Liver (tissue), 9 donors: ENCODE data around the gene RNU6-9. TPM values are rescaled to one million over a fixed set of nuclear protein-coding genes. Genes with fewer than 3 reads are reported as not detected.

Source experiments
- DNase-seq: peaks from one replicate; pipeline ENCODE4 v3.0.0-alpha.2; 2017; ENCODE audit warnings: low spot score
- H3K27ac ChIP-seq, 2 donors: one replicate each; pipeline ENCODE4 v1.7.0; 2013; ENCODE audit warnings: inconsistent platforms in 2 of 2, low read length in 2 of 2, control low read depth in 1 of 2, low read depth in 1 of 2, mild to moderate bottlenecking in 1 of 2
- H3K27me3 ChIP-seq, 4 donors: one replicate each; pipeline versions ENCODE4 v1.6.1 to v1.7.0; 2013; ENCODE audit warnings: low read length in 3 of 4, inconsistent platforms in 1 of 4, mild to moderate bottlenecking in 1 of 4, moderate library complexity in 1 of 4; ENCODE audit not compliant: control insufficient read depth in 4 of 4, insufficient read depth in 4 of 4
- H3K36me3 ChIP-seq, 4 donors: one replicate each; pipeline versions ENCODE4 v1.6.1 to v1.7.0; 2013; ENCODE audit warnings: low read length in 3 of 4, mild to moderate bottlenecking in 3 of 4, low read depth in 1 of 4, moderate library complexity in 1 of 4; ENCODE audit not compliant: control insufficient read depth in 4 of 4, insufficient read depth in 3 of 4
- H3K4me1 ChIP-seq, 4 donors: one replicate each; pipeline versions ENCODE4 v1.6.1 to v1.7.0; 2013; ENCODE audit warnings: low read length in 3 of 4, mild to moderate bottlenecking in 3 of 4, moderate library complexity in 1 of 4; ENCODE audit not compliant: control insufficient read depth in 4 of 4, insufficient read depth in 4 of 4
- H3K4me3 ChIP-seq, 3 donors: one replicate each; pipeline versions ENCODE4 v1.6.1 to v1.7.0; 2013; ENCODE audit warnings: low read length in 3 of 3, control low read depth in 1 of 3, low read depth in 1 of 3, mild to moderate bottlenecking in 1 of 3
- H3K9ac ChIP-seq, 2 donors: one replicate each; pipeline ENCODE4 v1.7.0; 2013; ENCODE audit warnings: low read length in 2 of 2, mild to moderate bottlenecking in 2 of 2, moderate library complexity in 2 of 2, control low read depth in 1 of 2, low read depth in 1 of 2
- H3K9me3 ChIP-seq, 4 donors: one replicate each; pipeline versions ENCODE4 v1.6.1 to v1.7.0; 2013; ENCODE audit warnings: low read length in 3 of 4; ENCODE audit not compliant: control insufficient read depth in 4 of 4
- EGR1 ChIP-seq, 2 donors: IDR thresholded peaks; 2 replicates each; pipeline ENCODE4 v1.6.1; 2016 to 2018; ENCODE audit warnings: antibody characterized with exemption in 2 of 2, low read depth in 2 of 2
- FOXA1 ChIP-seq: IDR thresholded peaks from 2 replicates; pipeline ENCODE4 v1.6.1; 2016; ENCODE audit warnings: antibody characterized with exemption
- GABPA ChIP-seq, 2 donors: IDR thresholded peaks in 1 of 2; conservative IDR thresholded peaks in 1 of 2; 2 replicates each; pipeline ENCODE4 v1.6.1; 2016; ENCODE audit warnings: antibody characterized with exemption in 2 of 2, mild to moderate bottlenecking in 1 of 2, moderate library complexity in 1 of 2
- HNF4A ChIP-seq, 2 donors: conservative IDR thresholded peaks; 2 replicates each; pipeline ENCODE4 v1.6.1; 2016; ENCODE audit warnings: antibody characterized with exemption in 2 of 2, mild to moderate bottlenecking in 2 of 2
- JUND ChIP-seq, 2 donors: IDR thresholded peaks; 2 replicates each; pipeline ENCODE4 v1.6.1; 2016; ENCODE audit warnings: antibody characterized with exemption in 2 of 2
- MAX ChIP-seq: IDR thresholded peaks from 2 replicates; pipeline ENCODE4 v1.6.1; 2016; ENCODE audit warnings: antibody characterized with exemption
- NR2F2 ChIP-seq: IDR thresholded peaks from 2 replicates; pipeline ENCODE4 v1.6.1; 2016; ENCODE audit warnings: antibody characterized with exemption
- REST ChIP-seq: IDR thresholded peaks from 2 replicates; pipeline ENCODE4 v1.6.1; 2016; ENCODE audit warnings: antibody characterized with exemption, mild to moderate bottlenecking
- RXRA ChIP-seq, 2 donors: IDR thresholded peaks; 2 replicates each; pipeline ENCODE4 v1.6.1; 2017 to 2018; ENCODE audit warnings: antibody characterized with exemption in 2 of 2, mild to moderate bottlenecking in 1 of 2
- TAF1 ChIP-seq: conservative IDR thresholded peaks from 2 replicates; pipeline ENCODE4 v1.6.1; 2016; ENCODE audit warnings: antibody characterized with exemption, mild to moderate bottlenecking
- YY1 ChIP-seq: IDR thresholded peaks from 2 replicates; pipeline ENCODE4 v1.6.1; 2016; ENCODE audit warnings: antibody characterized with exemption, mild to moderate bottlenecking
- WGBS: extraction: QIAGEN DNeasy Blood & Tissue Kit; methylation state at CpG from one replicate; pipeline ENCODE4 v1.1.7; 2013; 5-methylcytosine and 5-hydroxymethylcytosine counted together
- polyA plus RNA-seq, 2 donors: library from polyadenylated mRNA; stranded (reverse) in 1 of 2; unstranded in 1 of 2; fragments of 200-250 nt in 1 of 2; fragments of >200 nt in 1 of 2; fragmentation: Nextera tagmentation in 1 of 2; extraction: Ambion mirVana in 1 of 2; gene quantifications; one replicate each; pipeline versions ENCODE4 v1.2.1 to v1.2.3, GENCODE V29; 2013 to 2015
- total RNA-seq, 2 donors: library from RNA; depleted of rRNA; stranded (reverse); fragments of >200 nt; gene quantifications; one replicate each; pipeline ENCODE4 v1.2.3, GENCODE V29; 2014
- TF ChIP-seq, protein P1 (sequence below): IDR thresholded peaks from 2 replicates; pipeline ENCODE4 v1.6.1; 2016; ENCODE audit warnings: antibody characterized with exemption
- TF ChIP-seq, protein P2 (sequence below): fragments of 150-350 bp; IDR thresholded peaks from 2 replicates; pipeline ENCODE4 v1.5.1; 2017; ENCODE audit warnings: improper control_type of control experiment, low read depth, low read length; ENCODE audit not compliant: missing input control
- donor health status: healthy.
- donor health status: healthy.
- donor health status: healthy.
- donor health status: healthy.
- donor health status: healthy.

The RNU6-9 gene
- total and polyA plus RNA-seq, 4 donors = not detected

DNA sequence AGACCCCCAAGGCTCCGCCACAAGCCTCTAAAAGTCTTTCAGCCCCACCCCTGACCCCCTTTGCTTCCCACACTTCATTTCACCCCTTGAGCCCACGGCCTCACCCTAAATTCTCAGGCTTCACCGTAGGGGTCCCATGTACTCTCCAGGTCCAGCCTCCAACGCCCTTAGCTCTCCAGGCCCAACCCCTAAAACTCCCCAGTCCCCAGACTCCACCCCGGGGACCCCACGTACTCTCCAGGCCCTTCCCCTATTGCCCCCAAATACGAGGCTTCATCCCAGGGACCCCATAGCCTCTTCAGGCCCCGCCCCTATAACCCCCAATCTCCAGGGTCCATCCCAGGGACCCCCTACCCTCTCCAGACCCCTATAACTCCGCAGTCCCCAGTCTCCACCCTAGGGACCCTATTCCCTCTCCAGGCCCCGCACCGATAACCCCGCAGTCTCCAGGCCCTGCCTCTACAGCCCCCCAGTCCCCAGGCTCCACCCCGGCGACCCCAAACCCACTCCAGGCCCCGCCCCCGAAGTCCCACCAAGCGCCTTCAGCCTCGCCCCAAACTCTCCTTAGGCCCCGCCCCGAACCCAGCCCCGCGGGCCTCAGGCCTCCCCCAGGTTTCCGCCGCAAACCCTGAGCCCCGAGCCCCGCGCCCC, 916 bp upstream of the RNU6-9 start:
- TF ChIP-seq HNF4A (conservative IDR thresholded peaks at IDR 0.05) (no peak), EGR1 (IDR thresholded peaks at IDR 0.05; ENCODE audit: low read depth in 2 of 2) (no peak), JUND (IDR thresholded peaks at IDR 0.05) (no peak), REST (no peak), NR2F2 (no peak), FOXA1 (no peak), MAX (no peak)
- TF ChIP-seq, protein P1, sequence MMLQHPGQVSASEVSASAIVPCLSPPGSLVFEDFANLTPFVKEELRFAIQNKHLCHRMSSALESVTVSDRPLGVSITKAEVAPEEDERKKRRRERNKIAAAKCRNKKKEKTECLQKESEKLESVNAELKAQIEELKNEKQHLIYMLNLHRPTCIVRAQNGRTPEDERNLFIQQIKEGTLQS = no peak
- DNase-seq = no peak
- peak overlapping the region; percentile 57 to 91 (median 74) for H3K4me3 ChIP-seq
- peaks cover 0 to 22% (median 7%) of the 10 kb centered on the region in 4 donors for H3K36me3 ChIP-seq
- peaks cover 0 to 7% (median 4%) of the 10 kb centered on the region in 4 donors for H3K4me1 ChIP-seq
- no peaks in the 10 kb centered on the region for H3K27me3 ChIP-seq
- peak overlapping the region; percentile 75 to 80 for H3K9ac ChIP-seq
- peak overlapping the region; percentile 83 to 93 for H3K27ac ChIP-seq
- WGBS = 5% methylated on average over 27 of the region's 27 CpGs
- H3K9me3 ChIP-seq = no peaks in the 10 kb centered on the region

- no peak overlapping the region for H3K27ac ChIP-seq
- H3K27me3 ChIP-seq = no peaks in the 10 kb centered on the region
- no peak for DNase-seq
- no peak overlapping the region for H3K4me3 ChIP-seq
- H3K36me3 ChIP-seq = peaks cover 0 to 8% (median 4%) of the 10 kb centered on the region in 4 donors
- no peaks in the 10 kb centered on the region for H3K9me3 ChIP-seq
- H3K9ac ChIP-seq = no peak overlapping the region
- TF ChIP-seq REST (no peak), RXRA (IDR thresholded peaks at IDR 0.05) (no peak), JUND (IDR thresholded peaks at IDR 0.05) (no peak), GABPA (IDR thresholded peaks at IDR 0.05 in 1 of 2, conservative IDR thresholded peaks at IDR 0.05 in 1 of 2) (no peak), EGR1 (IDR thresholded peaks at IDR 0.05; ENCODE audit: low read depth in 2 of 2) (no peak), YY1 (no peak), TAF1 (no peak)
- TF ChIP-seq, protein P2, sequence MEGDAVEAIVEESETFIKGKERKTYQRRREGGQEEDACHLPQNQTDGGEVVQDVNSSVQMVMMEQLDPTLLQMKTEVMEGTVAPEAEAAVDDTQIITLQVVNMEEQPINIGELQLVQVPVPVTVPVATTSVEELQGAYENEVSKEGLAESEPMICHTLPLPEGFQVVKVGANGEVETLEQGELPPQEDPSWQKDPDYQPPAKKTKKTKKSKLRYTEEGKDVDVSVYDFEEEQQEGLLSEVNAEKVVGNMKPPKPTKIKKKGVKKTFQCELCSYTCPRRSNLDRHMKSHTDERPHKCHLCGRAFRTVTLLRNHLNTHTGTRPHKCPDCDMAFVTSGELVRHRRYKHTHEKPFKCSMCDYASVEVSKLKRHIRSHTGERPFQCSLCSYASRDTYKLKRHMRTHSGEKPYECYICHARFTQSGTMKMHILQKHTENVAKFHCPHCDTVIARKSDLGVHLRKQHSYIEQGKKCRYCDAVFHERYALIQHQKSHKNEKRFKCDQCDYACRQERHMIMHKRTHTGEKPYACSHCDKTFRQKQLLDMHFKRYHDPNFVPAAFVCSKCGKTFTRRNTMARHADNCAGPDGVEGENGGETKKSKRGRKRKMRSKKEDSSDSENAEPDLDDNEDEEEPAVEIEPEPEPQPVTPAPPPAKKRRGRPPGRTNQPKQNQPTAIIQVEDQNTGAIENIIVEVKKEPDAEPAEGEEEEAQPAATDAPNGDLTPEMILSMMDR = no peak
- TF ChIP-seq, protein P1 = no peak
- H3K4me1 ChIP-seq = peaks cover 0 to 7% (median 4%) of the 10 kb centered on the region in 4 donors
- WGBS = 98% methylated on average over 10 of the region's 10 CpGs
Observed at GRCh38 chr19:896434-896833, 3.1 kb downstream of the RNU6-9 start.
